ENCODE results near the gene PEAK1. TPM values are rescaled to one million over a fixed set of nuclear protein-coding genes. Genes with fewer than 3 reads are reported as not detected.
A peak's percentile ranks its signal among the peaks of the same experiment; 100 is the strongest.

Gene PEAK1
- polyA plus RNA-seq, 1 donor (not counting 4 experiments of a cell fraction or from before 2014, with no cell fraction given): 5.9 TPM

DNA sequence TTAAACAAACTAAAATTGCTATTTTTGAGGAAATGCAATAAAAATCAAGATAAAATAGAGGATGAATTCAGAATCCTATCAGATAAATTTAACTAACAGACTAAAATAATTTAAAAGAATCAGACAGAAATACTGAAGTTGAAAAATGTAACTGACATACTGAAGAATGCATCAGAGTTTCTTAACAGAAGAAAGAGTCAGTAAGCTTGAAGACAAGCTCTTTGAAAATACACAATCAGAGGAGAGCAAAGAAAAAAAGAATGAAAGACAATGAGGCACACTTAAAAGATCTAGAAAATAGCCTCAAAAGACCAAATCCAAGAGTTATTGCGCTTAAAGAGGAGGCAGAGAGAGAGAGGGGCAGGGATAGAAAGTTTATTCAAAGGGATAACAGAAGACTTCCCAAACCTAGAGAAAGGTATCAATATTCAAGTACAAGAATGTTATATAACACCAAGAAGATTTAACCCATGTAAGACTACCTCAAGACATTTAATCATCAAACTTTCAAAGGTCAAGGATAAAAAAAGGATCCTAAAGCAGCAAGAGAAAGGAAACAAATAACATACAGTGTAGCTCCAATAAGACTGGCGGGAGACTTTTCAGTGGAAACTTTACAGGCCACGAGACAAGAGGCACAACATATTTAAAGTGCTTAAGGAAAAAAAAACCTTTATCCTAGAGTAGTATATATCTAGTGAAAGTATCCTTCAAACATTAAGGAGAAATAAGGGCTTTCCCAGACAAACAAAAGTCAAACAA lies 24.7 kb downstream of the PEAK1 start:
- peaks cover 4% of the 10 kb centered on the region for H4K20me1 ChIP-seq (ENCODE audit: control insufficient read depth, extremely low read depth, insufficient read depth, low read length)
- H3K9me3 ChIP-seq (ENCODE audit: control insufficient read depth, low read depth, low read length): no peaks in the 10 kb centered on the region
- no peaks in the 10 kb centered on the region for H3K36me3 ChIP-seq (ENCODE audit: control insufficient read depth in 2 of 2, extremely low read depth in 1 of 2, insufficient read depth in 2 of 2, low read length in 2 of 2)
- H2AFZ ChIP-seq (ENCODE audit: control insufficient read depth, low read length): no peak overlapping the region
- no peak overlapping the region for H3K9ac ChIP-seq (ENCODE audit: control insufficient read depth, extremely low read depth, insufficient read depth, low read length)
- no peak overlapping the region for H3K4me2 ChIP-seq (ENCODE audit: control insufficient read depth, extremely low read depth, insufficient read depth, low read depth, low read length)
- no peak for DNase-seq (ENCODE audit: low read depth, low spot score)
- H3K4me1 ChIP-seq (ENCODE audit: control insufficient read depth, extremely low read depth, insufficient read depth, low read length): no peaks in the 10 kb centered on the region
- dilution Hi-C loops (cut with MboI; ENCODE audit: extremely low pct_ligation_motif_present, low sequenced_read_pairs): no loop called here
- no peaks in the 10 kb centered on the region for H3K9me1 ChIP-seq (ENCODE audit: control insufficient read depth, extremely low read depth, insufficient read depth, low read length)
- TF ChIP-seq EZH2 (IDR thresholded peaks at IDR 0.05; ENCODE audit: low read length): no peak
- TF ChIP-seq, protein P1, sequence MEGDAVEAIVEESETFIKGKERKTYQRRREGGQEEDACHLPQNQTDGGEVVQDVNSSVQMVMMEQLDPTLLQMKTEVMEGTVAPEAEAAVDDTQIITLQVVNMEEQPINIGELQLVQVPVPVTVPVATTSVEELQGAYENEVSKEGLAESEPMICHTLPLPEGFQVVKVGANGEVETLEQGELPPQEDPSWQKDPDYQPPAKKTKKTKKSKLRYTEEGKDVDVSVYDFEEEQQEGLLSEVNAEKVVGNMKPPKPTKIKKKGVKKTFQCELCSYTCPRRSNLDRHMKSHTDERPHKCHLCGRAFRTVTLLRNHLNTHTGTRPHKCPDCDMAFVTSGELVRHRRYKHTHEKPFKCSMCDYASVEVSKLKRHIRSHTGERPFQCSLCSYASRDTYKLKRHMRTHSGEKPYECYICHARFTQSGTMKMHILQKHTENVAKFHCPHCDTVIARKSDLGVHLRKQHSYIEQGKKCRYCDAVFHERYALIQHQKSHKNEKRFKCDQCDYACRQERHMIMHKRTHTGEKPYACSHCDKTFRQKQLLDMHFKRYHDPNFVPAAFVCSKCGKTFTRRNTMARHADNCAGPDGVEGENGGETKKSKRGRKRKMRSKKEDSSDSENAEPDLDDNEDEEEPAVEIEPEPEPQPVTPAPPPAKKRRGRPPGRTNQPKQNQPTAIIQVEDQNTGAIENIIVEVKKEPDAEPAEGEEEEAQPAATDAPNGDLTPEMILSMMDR (optimal IDR thresholded peaks at IDR 0.05 in 1 of 3, IDR thresholded peaks at IDR 0.05 in 1 of 3, conservative IDR thresholded peaks at IDR 0.05 in 1 of 3; ENCODE audit: extremely low read depth in 1 of 3, insufficient read depth in 2 of 3, low read length in 3 of 3): no peak
- H3K27me3 ChIP-seq (ENCODE audit: control insufficient read depth, extremely low read depth, insufficient read depth, low read length): no peaks in the 10 kb centered on the region
- peaks cover 4% of the 10 kb centered on the region for H3K79me2 ChIP-seq (ENCODE audit: control insufficient read depth, insufficient read depth, low read length)
- no peak for FAIRE-seq
- no peak overlapping the region for H3K4me3 ChIP-seq (ENCODE audit: control insufficient read depth in 2 of 3, extremely low read depth in 1 of 3, insufficient read depth in 2 of 3, low read depth in 1 of 3, low read length in 3 of 3)
- no peak overlapping the region for H3K27ac ChIP-seq (ENCODE audit: control insufficient read depth, insufficient read depth, low read length)

GRCh38 chr15:77393471-77393840 lies 26.4 kb downstream of the PEAK1 start:
- Histone ChIP-seq H3K4me3 (ENCODE audit: control insufficient read depth in 2 of 3, extremely low read depth in 1 of 3, insufficient read depth in 2 of 3, low read depth in 1 of 3, low read length in 3 of 3) (no peak overlapping the region), H3K9me1 (ENCODE audit: control insufficient read depth, extremely low read depth, insufficient read depth, low read length) (no peaks in the 10 kb centered on the region), H3K4me1 (ENCODE audit: control insufficient read depth, extremely low read depth, insufficient read depth, low read length) (no peaks in the 10 kb centered on the region), H3K4me2 (ENCODE audit: control insufficient read depth, extremely low read depth, insufficient read depth, low read depth, low read length) (no peak overlapping the region), H3K9me3 (ENCODE audit: control insufficient read depth, low read depth, low read length) (no peaks in the 10 kb centered on the region), H3K36me3 (ENCODE audit: control insufficient read depth in 2 of 2, extremely low read depth in 1 of 2, insufficient read depth in 2 of 2, low read length in 2 of 2) (no peaks in the 10 kb centered on the region), H2AFZ (ENCODE audit: control insufficient read depth, low read length) (no peak overlapping the region), H3K79me2 (ENCODE audit: control insufficient read depth, insufficient read depth, low read length) (peaks cover 4% of the 10 kb centered on the region), H3K9ac (ENCODE audit: control insufficient read depth, extremely low read depth, insufficient read depth, low read length) (no peak overlapping the region), H3K27me3 (ENCODE audit: control insufficient read depth, extremely low read depth, insufficient read depth, low read length) (no peaks in the 10 kb centered on the region), H3K27ac (ENCODE audit: control insufficient read depth, insufficient read depth, low read length) (no peak overlapping the region), H4K20me1 (ENCODE audit: control insufficient read depth, extremely low read depth, insufficient read depth, low read length) (peaks cover 4% of the 10 kb centered on the region)
- DNase-seq (ENCODE audit: low read depth, low spot score) (no peak), FAIRE-seq (peak; percentile 58)
- no peak for TF ChIP-seq EZH2 (IDR thresholded peaks at IDR 0.05; ENCODE audit: low read length)
- TF ChIP-seq, protein P1 (optimal IDR thresholded peaks at IDR 0.05 in 1 of 3, IDR thresholded peaks at IDR 0.05 in 1 of 3, conservative IDR thresholded peaks at IDR 0.05 in 1 of 3; ENCODE audit: extremely low read depth in 1 of 3, insufficient read depth in 2 of 3, low read length in 3 of 3): no peak
- dilution Hi-C loops (cut with MboI; ENCODE audit: extremely low pct_ligation_motif_present, low sequenced_read_pairs): no loop called here

Measured in keratinocyte (primary cell).